GM23338 (cell line): ENCODE results near the gene POLR3E. TPM values are rescaled to one million over a fixed set of nuclear protein-coding genes. Genes with fewer than 3 reads are reported as not detected.

Source experiments
- ATAC-seq: fragments of 200-7000 bp; cut with Tn5 transposase; 3 replicates; pipeline ENCODE4 v1.9.1; 2020
- DNase-seq: peaks from one replicate; pipeline ENCODE4 v3.0.0-alpha.2; 2015; ENCODE audit warnings: low spot score
- H2AFZ ChIP-seq: fragments of 200-600 bp; sonication (generic); 2 replicates; pipeline ENCODE4 v1.8.0; 2016; ENCODE audit warnings: antibody characterized with exemption, mild to moderate bottlenecking, moderate library complexity
- H3F3A ChIP-seq: fragments of 200-600 bp; sonication (generic); replicated peaks from 2 replicates; pipeline ENCODE4 v1.8.0; 2017; ENCODE audit warnings: antibody characterized with exemption, mixed run types, low read depth
- H3K27ac ChIP-seq: fragments of 200-600 bp; sonication (generic); 2 replicates; pipeline ENCODE4 v1.6.1; 2016; ENCODE audit warnings: low read depth
- H3K27me3 ChIP-seq: fragments of 200-600 bp; sonication (generic); 2 replicates; pipeline ENCODE4 v1.8.0; 2016; ENCODE audit warnings: mild to moderate bottlenecking, mixed run types, moderate library complexity; ENCODE audit not compliant: insufficient read depth
- H3K36me3 ChIP-seq: fragments of 200-600 bp; sonication (generic); 2 replicates; pipeline ENCODE4 v1.8.0; 2016; ENCODE audit warnings: mild to moderate bottlenecking; ENCODE audit not compliant: insufficient read depth
- H3K4me1 ChIP-seq: fragments of 200-600 bp; sonication (generic); 2 replicates; pipeline ENCODE4 v1.8.0; 2016; ENCODE audit warnings: mild to moderate bottlenecking, moderate library complexity; ENCODE audit not compliant: insufficient read depth
- H3K4me2 ChIP-seq: fragments of 200-600 bp; sonication (generic); 2 replicates; pipeline ENCODE4 v1.7.1; 2017; ENCODE audit warnings: mixed run types
- H3K4me3 ChIP-seq: fragments of 200-600 bp; sonication (generic); 2 replicates; pipeline ENCODE4 v1.6.1; 2016; ENCODE audit warnings: mixed run types
- H3K79me2 ChIP-seq: fragments of 200-600 bp; sonication (generic); replicated peaks from 2 replicates; pipeline ENCODE4 v1.8.0; 2017; ENCODE audit warnings: mild to moderate bottlenecking; ENCODE audit not compliant: insufficient read depth
- H3K9me2 ChIP-seq: fragments of 200-600 bp; sonication (generic); 2 replicates; pipeline ENCODE4 v1.8.0; 2017; ENCODE audit not compliant: insufficient read depth
- H4K20me1 ChIP-seq: fragments of 200-600 bp; sonication (generic); replicated peaks from 2 replicates; pipeline ENCODE4 v1.8.0; 2017; ENCODE audit warnings: mild to moderate bottlenecking; ENCODE audit not compliant: insufficient read depth
- H3K27ac Mint-ChIP-seq: 2 replicates; pipeline ENCODE4 v1.8.0; 2020; ENCODE audit warnings: inconsistent platforms, mild to moderate bottlenecking, moderate library complexity, mixed read lengths
- H3K27me3 Mint-ChIP-seq: 3 replicates; pipeline ENCODE4 v1.8.0; 2022; ENCODE audit warnings: low read depth, mild to moderate bottlenecking, moderate library complexity, mixed read lengths, inconsistent platforms; ENCODE audit not compliant: insufficient read depth, poor library complexity
- H3K36me3 Mint-ChIP-seq: 3 replicates; pipeline ENCODE4 v1.8.0; 2021; ENCODE audit warnings: low read depth, mild to moderate bottlenecking, inconsistent platforms, moderate library complexity, mixed read lengths
- H3K4me1 Mint-ChIP-seq: 3 replicates; pipeline ENCODE4 v1.8.0; 2020; ENCODE audit warnings: mild to moderate bottlenecking, inconsistent platforms, mixed read lengths
- H3K4me3 Mint-ChIP-seq: 3 replicates; pipeline ENCODE4 v1.8.0; 2021; ENCODE audit warnings: moderate library complexity, mild to moderate bottlenecking, inconsistent platforms, mixed read lengths
- H3K9me3 Mint-ChIP-seq: 3 replicates; pipeline ENCODE4 v1.8.0; 2020; ENCODE audit warnings: moderate library complexity, mild to moderate bottlenecking, inconsistent platforms, mixed read lengths
- CREB1 ChIP-seq: fragments of 250-450 bp; sonication (Bioruptor Pico); IDR thresholded peaks from 2 replicates; pipeline ENCODE4 v1.5.0; 2020; ENCODE audit warnings: low read depth, mild to moderate bottlenecking, moderate library complexity
- CTCF ChIP-seq, 2 experiments: fragments of 200-600 bp in 1 of 2; sonication (generic) in 1 of 2; conservative IDR thresholded peaks; 2 replicates each; pipeline versions ENCODE4 v1.5.1 to v1.6.1; 2016 to 2017; ENCODE audit warnings: antibody characterized with exemption in 2 of 2, low read depth in 2 of 2, mild to moderate bottlenecking in 2 of 2, moderate library complexity in 1 of 2
- EZH2 ChIP-seq: fragments of 200-600 bp; sonication (generic); IDR thresholded peaks from one replicate; pipeline ENCODE4 v1.8.0; 2017; ENCODE audit warnings: antibody characterized with exemption, mild to moderate bottlenecking, low read depth; ENCODE audit not compliant: unreplicated experiment
- EZH2phosphoT487 ChIP-seq: fragments of 200-600 bp; sonication (generic); IDR thresholded peaks from one replicate; pipeline ENCODE4 v1.8.1; 2018; ENCODE audit warnings: antibody characterized with exemption; ENCODE audit not compliant: unreplicated experiment
- JUNB ChIP-seq: IDR thresholded peaks from one replicate; pipeline ENCODE4 v1.6.1; 2016; ENCODE audit warnings: antibody characterized with exemption; ENCODE audit not compliant: unreplicated experiment
- NANOG ChIP-seq: IDR thresholded peaks from 2 replicates; pipeline ENCODE4 v1.6.1; 2016; ENCODE audit warnings: antibody characterized with exemption, borderline replicate concordance
- POLR2AphosphoS5 ChIP-seq: IDR thresholded peaks from 2 replicates; pipeline ENCODE4 v1.6.1; 2016; ENCODE audit warnings: antibody characterized with exemption, low read depth
- REST ChIP-seq: IDR thresholded peaks from one replicate; pipeline ENCODE4 v1.6.1; 2018; ENCODE audit warnings: antibody characterized with exemption; ENCODE audit not compliant: unreplicated experiment
- STAT1 ChIP-seq: IDR thresholded peaks from one replicate; pipeline ENCODE4 v1.6.1; 2016; ENCODE audit warnings: antibody characterized with exemption; ENCODE audit not compliant: unreplicated experiment
- ZNF114 ChIP-seq: fragments of 250-450 bp; sonication (Bioruptor Pico); IDR thresholded peaks from 2 replicates; pipeline ENCODE4 v1.5.0; 2020; ENCODE audit warnings: mild to moderate bottlenecking, moderate library complexity
- ZNF331 ChIP-seq: fragments of 250-450 bp; sonication (Bioruptor Pico); IDR thresholded peaks from 2 replicates; pipeline ENCODE4 v1.5.0; 2020; ENCODE audit warnings: low read depth, mild to moderate bottlenecking, moderate library complexity
- polyA plus RNA-seq: library from polyadenylated mRNA; unstranded; fragments of >200 nt; fragmentation: Nextera tagmentation; extraction: Ambion mirVana; gene quantifications from 2 replicates; pipeline ENCODE4 v1.2.1, GENCODE V29; 2016
- total RNA-seq: library from RNA; depleted of rRNA; stranded (reverse); fragments of >200 nt; shearing (Covaris generic); gene quantifications from 2 replicates; pipeline ENCODE4 v1.2.3, GENCODE V29; 2014
- TF ChIP-seq, protein P1 (sequence below): IDR thresholded peaks from 2 replicates; pipeline ENCODE4 v1.6.1; 2016; ENCODE audit warnings: antibody characterized with exemption
- TF ChIP-seq, protein P2 (sequence below): fragments of 250-450 bp; sonication (Bioruptor Pico); IDR thresholded peaks from 2 replicates; pipeline ENCODE4 v1.5.0; 2020; ENCODE audit warnings: mild to moderate bottlenecking, moderate library complexity

Gene POLR3E
- total and polyA plus RNA-seq, 2 experiments from 2014 or later = 62.7 to 141 TPM

GRCh38 chr16:22312897-22313781 lies 15.9 kb downstream of the POLR3E start:
- ATAC-seq (peak; percentile 27; the same call in 1 of the 3 replicates), DNase-seq (no peak)
- H3K4me1 ChIP-seq = no peaks in the 10 kb centered on the region
- Mint-ChIP-seq H3K27me3 (peaks cover 3% of the 10 kb centered on the region), H3K27ac (no peak overlapping the region), H3K4me1 (no peaks in the 10 kb centered on the region), H3K9me3 (no peaks in the 10 kb centered on the region), H3K4me3 (no peak overlapping the region), H3K36me3 (peaks cover 78% of the 10 kb centered on the region)
- H3K79me2 ChIP-seq = no peaks in the 10 kb centered on the region
- peaks cover 14% of the 10 kb centered on the region; the same call in 1 of the 2 replicates for H3K36me3 ChIP-seq
- peak overlapping the region; percentile 45; the same call in 1 of the 2 replicates for H3K27ac ChIP-seq
- no peaks in the 10 kb centered on the region for H3K9me2 ChIP-seq
- peaks cover 14% of the 10 kb centered on the region; the same call in 1 of the 2 replicates for H3F3A ChIP-seq
- TF ChIP-seq EZH2 (no peak), NANOG (no peak), STAT1 (no peak), POLR2AphosphoS5 (no peak), REST (no peak), JUNB (no peak), EZH2phosphoT487 (no peak), CTCF (conservative IDR thresholded peaks at IDR 0.05; ENCODE audit: low read depth in 2 of 2) (no peak), CREB1 (no peak), ZNF114 (CRISPR knock-in tag) (no peak), ZNF331 (CRISPR knock-in tag) (no peak)
- TF ChIP-seq, protein P1, sequence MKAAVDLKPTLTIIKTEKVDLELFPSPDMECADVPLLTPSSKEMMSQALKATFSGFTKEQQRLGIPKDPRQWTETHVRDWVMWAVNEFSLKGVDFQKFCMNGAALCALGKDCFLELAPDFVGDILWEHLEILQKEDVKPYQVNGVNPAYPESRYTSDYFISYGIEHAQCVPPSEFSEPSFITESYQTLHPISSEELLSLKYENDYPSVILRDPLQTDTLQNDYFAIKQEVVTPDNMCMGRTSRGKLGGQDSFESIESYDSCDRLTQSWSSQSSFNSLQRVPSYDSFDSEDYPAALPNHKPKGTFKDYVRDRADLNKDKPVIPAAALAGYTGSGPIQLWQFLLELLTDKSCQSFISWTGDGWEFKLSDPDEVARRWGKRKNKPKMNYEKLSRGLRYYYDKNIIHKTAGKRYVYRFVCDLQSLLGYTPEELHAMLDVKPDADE = no peak
- TF ChIP-seq, protein P2, sequence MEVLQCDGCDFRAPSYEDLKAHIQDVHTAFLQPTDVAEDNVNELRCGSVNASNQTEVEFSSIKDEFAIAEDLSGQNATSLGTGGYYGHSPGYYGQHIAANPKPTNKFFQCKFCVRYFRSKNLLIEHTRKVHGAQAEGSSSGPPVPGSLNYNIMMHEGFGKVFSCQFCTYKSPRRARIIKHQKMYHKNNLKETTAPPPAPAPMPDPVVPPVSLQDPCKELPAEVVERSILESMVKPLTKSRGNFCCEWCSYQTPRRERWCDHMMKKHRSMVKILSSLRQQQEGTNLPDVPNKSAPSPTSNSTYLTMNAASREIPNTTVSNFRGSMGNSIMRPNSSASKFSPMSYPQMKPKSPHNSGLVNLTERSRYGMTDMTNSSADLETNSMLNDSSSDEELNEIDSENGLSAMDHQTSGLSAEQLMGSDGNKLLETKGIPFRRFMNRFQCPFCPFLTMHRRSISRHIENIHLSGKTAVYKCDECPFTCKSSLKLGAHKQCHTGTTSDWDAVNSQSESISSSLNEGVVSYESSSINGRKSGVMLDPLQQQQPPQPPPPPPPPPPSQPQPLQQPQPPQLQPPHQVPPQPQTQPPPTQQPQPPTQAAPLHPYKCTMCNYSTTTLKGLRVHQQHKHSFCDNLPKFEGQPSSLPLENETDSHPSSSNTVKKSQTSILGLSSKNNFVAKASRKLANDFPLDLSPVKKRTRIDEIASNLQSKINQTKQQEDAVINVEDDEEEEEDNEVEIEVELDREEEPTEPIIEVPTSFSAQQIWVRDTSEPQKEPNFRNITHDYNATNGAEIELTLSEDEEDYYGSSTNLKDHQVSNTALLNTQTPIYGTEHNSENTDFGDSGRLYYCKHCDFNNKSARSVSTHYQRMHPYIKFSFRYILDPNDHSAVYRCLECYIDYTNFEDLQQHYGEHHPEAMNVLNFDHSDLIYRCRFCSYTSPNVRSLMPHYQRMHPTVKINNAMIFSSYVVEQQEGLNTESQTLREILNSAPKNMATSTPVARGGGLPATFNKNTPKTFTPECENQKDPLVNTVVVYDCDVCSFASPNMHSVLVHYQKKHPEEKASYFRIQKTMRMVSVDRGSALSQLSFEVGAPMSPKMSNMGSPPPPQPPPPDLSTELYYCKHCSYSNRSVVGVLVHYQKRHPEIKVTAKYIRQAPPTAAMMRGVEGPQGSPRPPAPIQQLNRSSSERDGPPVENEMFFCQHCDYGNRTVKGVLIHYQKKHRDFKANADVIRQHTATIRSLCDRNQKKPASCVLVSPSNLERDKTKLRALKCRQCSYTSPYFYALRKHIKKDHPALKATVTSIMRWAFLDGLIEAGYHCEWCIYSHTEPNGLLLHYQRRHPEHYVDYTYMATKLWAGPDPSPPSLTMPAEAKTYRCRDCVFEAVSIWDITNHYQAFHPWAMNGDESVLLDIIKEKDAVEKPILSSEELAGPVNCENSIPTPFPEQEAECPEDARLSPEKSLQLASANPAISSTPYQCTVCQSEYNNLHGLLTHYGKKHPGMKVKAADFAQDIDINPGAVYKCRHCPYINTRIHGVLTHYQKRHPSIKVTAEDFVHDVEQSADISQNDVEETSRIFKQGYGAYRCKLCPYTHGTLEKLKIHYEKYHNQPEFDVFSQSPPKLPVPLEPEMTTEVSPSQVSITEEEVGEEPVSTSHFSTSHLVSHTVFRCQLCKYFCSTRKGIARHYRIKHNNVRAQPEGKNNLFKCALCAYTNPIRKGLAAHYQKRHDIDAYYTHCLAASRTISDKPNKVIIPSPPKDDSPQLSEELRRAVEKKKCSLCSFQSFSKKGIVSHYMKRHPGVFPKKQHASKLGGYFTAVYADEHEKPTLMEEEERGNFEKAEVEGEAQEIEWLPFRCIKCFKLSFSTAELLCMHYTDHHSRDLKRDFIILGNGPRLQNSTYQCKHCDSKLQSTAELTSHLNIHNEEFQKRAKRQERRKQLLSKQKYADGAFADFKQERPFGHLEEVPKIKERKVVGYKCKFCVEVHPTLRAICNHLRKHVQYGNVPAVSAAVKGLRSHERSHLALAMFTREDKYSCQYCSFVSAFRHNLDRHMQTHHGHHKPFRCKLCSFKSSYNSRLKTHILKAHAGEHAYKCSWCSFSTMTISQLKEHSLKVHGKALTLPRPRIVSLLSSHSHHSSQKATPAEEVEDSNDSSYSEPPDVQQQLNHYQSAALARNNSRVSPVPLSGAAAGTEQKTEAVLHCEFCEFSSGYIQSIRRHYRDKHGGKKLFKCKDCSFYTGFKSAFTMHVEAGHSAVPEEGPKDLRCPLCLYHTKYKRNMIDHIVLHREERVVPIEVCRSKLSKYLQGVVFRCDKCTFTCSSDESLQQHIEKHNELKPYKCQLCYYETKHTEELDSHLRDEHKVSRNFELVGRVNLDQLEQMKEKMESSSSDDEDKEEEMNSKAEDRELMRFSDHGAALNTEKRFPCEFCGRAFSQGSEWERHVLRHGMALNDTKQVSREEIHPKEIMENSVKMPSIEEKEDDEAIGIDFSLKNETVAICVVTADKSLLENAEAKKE (CRISPR knock-in tag) = no peak
- no peaks in the 10 kb centered on the region for H3K27me3 ChIP-seq
- no peak overlapping the region for H3K4me2 ChIP-seq
- H4K20me1 ChIP-seq = peaks cover 10% of the 10 kb centered on the region; the same call in 1 of the 2 replicates
- H3K4me3 ChIP-seq = no peak overlapping the region
- H2AFZ ChIP-seq = no peak overlapping the region
